Transverse colon (tissue), 4 donors: Measurements from ENCODE around the gene PPIG.

ENCODE experiments used
- CTCF ChIP-seq, 5 experiments: fragments of 200-600 bp in 3 of 5; fragments of 450-650 bp in 2 of 5; sonication (generic) in 3 of 5; IDR thresholded peaks; 1 replicate in 2 of 5; 2 replicates in 3 of 5; pipeline ENCODE4 v1.5.1; 2016 to 2017; ENCODE audit warnings: antibody characterized with exemption in 5 of 5, inconsistent platforms in 3 of 5, mild to moderate bottlenecking in 2 of 5, moderate library complexity in 1 of 5
- EP300 ChIP-seq: sonication (generic); formaldehyde crosslinking; IDR thresholded peaks from one replicate; pipeline ENCODE4 v1.6.1; 2017; ENCODE audit warnings: antibody characterized with exemption, low read depth
- POLR2A ChIP-seq: fragments of 450-650 bp; IDR thresholded peaks from one replicate; pipeline ENCODE4 v1.6.1; 2016; ENCODE audit warnings: antibody characterized with exemption, mild to moderate bottlenecking, moderate library complexity
- POLR2AphosphoS5 ChIP-seq, 3 donors: sonication (generic); formaldehyde crosslinking; IDR thresholded peaks; one replicate each; pipeline ENCODE4 v1.6.1; 2016; ENCODE audit warnings: antibody characterized with exemption in 3 of 3

GRCh38 chr2:169569948-169570347 lies 14.2 kb upstream of the PPIG start:
- no peak for TF ChIP-seq CTCF (IDR thresholded peaks at IDR 0.05)
- no peak for TF ChIP-seq POLR2AphosphoS5 (IDR thresholded peaks at IDR 0.05)
- TF ChIP-seq POLR2A: no peak
- no peak for TF ChIP-seq EP300
